ENCODE data around the gene TSHZ2. TPM values are rescaled to one million over a fixed set of nuclear protein-coding genes. Genes with fewer than 3 reads are reported as not detected.

TSHZ2 gene
- total RNA-seq, 5 donors from 2014 or later (not counting 1 experiment from before 2014, with no cell fraction given): 20.2 to 42.9 (median 25.8) TPM

DNA sequence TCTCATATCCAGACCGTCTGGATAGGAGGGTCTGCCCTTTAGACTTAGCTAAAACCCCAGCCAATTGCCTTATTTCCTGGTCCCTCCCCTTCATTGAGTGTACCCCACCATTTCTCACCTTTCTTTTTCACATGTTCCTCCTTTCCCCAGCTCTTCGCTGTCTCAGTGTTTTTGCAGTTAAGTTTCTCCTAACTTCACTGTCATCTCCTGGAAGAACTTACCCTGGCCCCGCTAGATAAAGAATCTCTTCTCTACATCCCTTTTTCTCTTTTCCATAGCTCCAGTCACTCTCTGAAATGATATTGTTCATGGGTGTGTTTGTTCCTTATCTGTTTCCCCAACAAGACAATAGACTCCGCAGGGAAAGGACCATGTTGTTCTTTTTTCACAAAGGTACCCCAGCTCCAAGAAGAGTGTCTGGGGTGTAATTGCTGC, 208.8 kb downstream of the TSHZ2 start:
- WGBS (ENCODE audit: insufficient coverage): 100% methylated on average over 2 of the region's 4 CpGs
- Histone ChIP-seq H3K9me3 (no peaks in the 10 kb centered on the region), H3K27me3 (replicated peaks in 1 of 2; ENCODE audit: control insufficient read depth in 2 of 2, extremely low read depth in 1 of 2, insufficient read depth in 2 of 2, low read length in 1 of 2) (peaks cover 0 to 3% of the 10 kb centered on the region in 2 experiments), H3K36me3 (ENCODE audit: control insufficient read depth in 2 of 2, extremely low read depth in 1 of 2, insufficient read depth in 1 of 2, low read length in 1 of 2) (no peaks in the 10 kb centered on the region), H3K4me3 (ENCODE audit: control insufficient read depth in 1 of 2, extremely low read depth in 1 of 2, low read length in 1 of 2) (no peak overlapping the region), H3K4me1 (ENCODE audit: control insufficient read depth in 1 of 2, extremely low read depth in 1 of 2, insufficient read depth in 2 of 2, low read length in 2 of 2) (no peaks in the 10 kb centered on the region), H3K27ac (ENCODE audit: low read length) (no peak overlapping the region)
- no peak overlapping the region for H3K27ac Mint-ChIP-seq
- peaks cover 0 to 5% (median 0%) of the 10 kb centered on the region in 3 donors for H3K4me1 Mint-ChIP-seq
- no peak for DNase-seq
- no peaks in the 10 kb centered on the region for H3K9me3 Mint-ChIP-seq
- ChIA-PET POLR2A (interaction anchor here in 1 of 2 donors (0.6 kb wide), 1 partner anchor 875 kb away, joined by 3 read pairs; no protein-coding TSS in a partner anchor), CTCF (no interaction called here)
- no peak overlapping the region for H3K4me3 Mint-ChIP-seq
- no peak for ATAC-seq (replicated peaks in 1 of 4)
- peaks cover 10% of the 10 kb centered on the region for H3K36me3 Mint-ChIP-seq
- H3K27me3 Mint-ChIP-seq: peaks cover 3 to 19% of the 10 kb centered on the region in 2 donors

- Histone ChIP-seq H3K27me3 (replicated peaks in 1 of 2; ENCODE audit: control insufficient read depth in 2 of 2, extremely low read depth in 1 of 2, insufficient read depth in 2 of 2, low read length in 1 of 2) (no peaks in the 10 kb centered on the region), H3K4me3 (ENCODE audit: control insufficient read depth in 1 of 2, extremely low read depth in 1 of 2, low read length in 1 of 2) (no peak overlapping the region), H3K4me1 (ENCODE audit: control insufficient read depth in 1 of 2, extremely low read depth in 1 of 2, insufficient read depth in 2 of 2, low read length in 2 of 2) (no peaks in the 10 kb centered on the region), H3K36me3 (ENCODE audit: control insufficient read depth in 2 of 2, extremely low read depth in 1 of 2, insufficient read depth in 1 of 2, low read length in 1 of 2) (no peaks in the 10 kb centered on the region), H3K9me3 (no peaks in the 10 kb centered on the region), H3K27ac (ENCODE audit: low read length) (no peak overlapping the region)
- POLR2A ChIA-PET: no interaction called here
- Mint-ChIP-seq H3K36me3 (peaks cover 11% of the 10 kb centered on the region), H3K9me3 (no peaks in the 10 kb centered on the region), H3K27me3 (peaks cover 4 to 16% of the 10 kb centered on the region in 2 donors), H3K4me3 (no peak overlapping the region), H3K4me1 (peaks cover 0 to 10% (median 0%) of the 10 kb centered on the region in 3 donors), H3K27ac (no peak overlapping the region)
- 69% methylated on average over 3 of the region's 3 CpGs for WGBS (ENCODE audit: insufficient coverage)
- no peak for DNase-seq
- CTCF ChIA-PET: interaction anchor here in 1 of 2 donors (0.6 kb wide), 1 partner anchor 44 kb away, joined by 3 read pairs; no protein-coding TSS in a partner anchor
- ATAC-seq (replicated peaks in 1 of 4): no peak
These were observed 209.8 kb downstream of the TSHZ2 start for GRCh38 chr20:53181866-53182376.

- no peaks in the 10 kb centered on the region for H3K36me3 ChIP-seq (ENCODE audit: control insufficient read depth in 2 of 2, extremely low read depth in 1 of 2, insufficient read depth in 1 of 2, low read length in 1 of 2)
- H3K27ac ChIP-seq (ENCODE audit: low read length): no peak overlapping the region
- CTCF ChIA-PET: no interaction called here
- no peak for ATAC-seq (replicated peaks in 1 of 4)
- H3K4me1 ChIP-seq (ENCODE audit: control insufficient read depth in 1 of 2, extremely low read depth in 1 of 2, insufficient read depth in 2 of 2, low read length in 2 of 2): no peaks in the 10 kb centered on the region
- Mint-ChIP-seq H3K4me1 (peaks cover 4 to 20% (median 9%) of the 10 kb centered on the region in 3 donors), H3K9me3 (no peaks in the 10 kb centered on the region), H3K4me3 (no peak overlapping the region), H3K36me3 (peaks cover 11% of the 10 kb centered on the region), H3K27ac (no peak overlapping the region), H3K27me3 (peaks cover 4 to 16% of the 10 kb centered on the region in 2 donors)
- H3K27me3 ChIP-seq (replicated peaks in 1 of 2; ENCODE audit: control insufficient read depth in 2 of 2, extremely low read depth in 1 of 2, insufficient read depth in 2 of 2, low read length in 1 of 2): no peaks in the 10 kb centered on the region
- POLR2A ChIA-PET: no interaction called here
- H3K4me3 ChIP-seq (ENCODE audit: control insufficient read depth in 1 of 2, extremely low read depth in 1 of 2, low read length in 1 of 2): no peak overlapping the region
- WGBS (ENCODE audit: insufficient coverage): 93% methylated on average over 2 of the region's 6 CpGs
- H3K9me3 ChIP-seq: no peaks in the 10 kb centered on the region
- DNase-seq: no peak
These were observed 211.0 kb downstream of the TSHZ2 start for GRCh38 chr20:53183181-53183580.

- DNase-seq: no peak
- Mint-ChIP-seq H3K27ac (no peak overlapping the region), H3K4me3 (no peak overlapping the region), H3K4me1 (peaks cover 4 to 24% (median 9%) of the 10 kb centered on the region in 3 donors), H3K9me3 (no peaks in the 10 kb centered on the region), H3K27me3 (peaks cover 4 to 9% of the 10 kb centered on the region in 2 donors), H3K36me3 (peaks cover 6% of the 10 kb centered on the region)
- ATAC-seq (replicated peaks in 1 of 4): no peak
- no CpG with 5 or more reads among the region's 6 CpGs for whole genome bisulfite sequencing (ENCODE audit: insufficient coverage)
- Histone ChIP-seq H3K9me3 (no peaks in the 10 kb centered on the region), H3K4me1 (ENCODE audit: control insufficient read depth in 1 of 2, extremely low read depth in 1 of 2, insufficient read depth in 2 of 2, low read length in 2 of 2) (no peaks in the 10 kb centered on the region), H3K36me3 (ENCODE audit: control insufficient read depth in 2 of 2, extremely low read depth in 1 of 2, insufficient read depth in 1 of 2, low read length in 1 of 2) (no peaks in the 10 kb centered on the region), H3K27ac (ENCODE audit: low read length) (no peak overlapping the region), H3K4me3 (ENCODE audit: control insufficient read depth in 1 of 2, extremely low read depth in 1 of 2, low read length in 1 of 2) (no peak overlapping the region), H3K27me3 (replicated peaks in 1 of 2; ENCODE audit: control insufficient read depth in 2 of 2, extremely low read depth in 1 of 2, insufficient read depth in 2 of 2, low read length in 1 of 2) (no peaks in the 10 kb centered on the region)
- POLR2A ChIA-PET: no interaction called here
- CTCF ChIA-PET: interaction anchor here in 1 of 2 donors (1.0 kb wide), 1 partner anchor 22 kb away, joined by 3 read pairs; no protein-coding TSS in a partner anchor
These were observed 214.5 kb downstream of the TSHZ2 start for GRCh38 chr20:53186635-53187034.

DNA sequence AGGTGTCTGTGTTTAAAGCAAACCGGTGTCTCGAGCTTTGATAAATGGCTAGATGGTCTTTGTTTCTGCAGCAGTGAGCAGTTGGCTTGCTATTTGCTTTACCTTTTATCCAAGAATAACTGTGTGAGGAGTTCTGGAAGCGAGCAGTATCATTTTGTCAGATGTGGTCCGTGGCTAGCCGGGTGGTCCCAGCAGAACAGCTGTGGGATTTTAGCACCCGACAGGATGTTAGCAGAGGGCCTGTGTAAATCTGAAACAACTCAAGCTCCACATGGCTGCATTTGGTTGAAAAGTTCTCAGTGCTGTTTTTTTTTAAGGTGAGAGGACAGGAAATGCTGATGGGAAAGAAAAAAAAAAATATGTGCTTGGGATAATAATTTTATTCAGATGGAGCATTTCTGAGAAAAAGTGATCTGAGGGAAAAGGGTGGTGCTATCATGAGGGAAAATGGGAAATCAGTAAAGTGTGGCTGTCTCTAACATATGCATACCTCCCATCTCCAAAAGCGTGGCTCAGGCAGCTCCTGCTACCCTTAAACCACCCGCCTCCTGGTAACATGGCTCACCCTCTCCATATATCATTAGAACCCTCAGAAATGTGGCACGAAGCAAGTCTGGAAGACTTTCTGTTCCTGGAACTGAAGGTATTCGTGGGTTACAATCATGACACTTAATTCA, 215.4 kb downstream of the TSHZ2 start:
- H3K27ac Mint-ChIP-seq: peak overlapping the region in 1 of 2 donors; percentile 20
- DNase-seq (no peak), ATAC-seq (replicated peaks in 1 of 4) (no peak)
- ChIA-PET CTCF (interaction anchor here in 1 of 2 donors (1.0 kb wide), 1 partner anchor 21 kb away, joined by 3 read pairs; no protein-coding TSS in a partner anchor), POLR2A (interaction anchor here in 1 of 2 donors (0.6 kb wide), 1 partner anchor 15 kb away, joined by 8 read pairs; no protein-coding TSS in a partner anchor)
- Histone ChIP-seq H3K27ac (ENCODE audit: low read length) (no peak overlapping the region), H3K36me3 (ENCODE audit: control insufficient read depth in 2 of 2, extremely low read depth in 1 of 2, insufficient read depth in 1 of 2, low read length in 1 of 2) (no peaks in the 10 kb centered on the region), H3K4me3 (ENCODE audit: control insufficient read depth in 1 of 2, extremely low read depth in 1 of 2, low read length in 1 of 2) (no peak overlapping the region), H3K4me1 (ENCODE audit: control insufficient read depth in 1 of 2, extremely low read depth in 1 of 2, insufficient read depth in 2 of 2, low read length in 2 of 2) (no peaks in the 10 kb centered on the region), H3K9me3 (no peaks in the 10 kb centered on the region), H3K27me3 (replicated peaks in 1 of 2; ENCODE audit: control insufficient read depth in 2 of 2, extremely low read depth in 1 of 2, insufficient read depth in 2 of 2, low read length in 1 of 2) (no peaks in the 10 kb centered on the region)
- H3K9me3 Mint-ChIP-seq: no peaks in the 10 kb centered on the region
- H3K27me3 Mint-ChIP-seq: peaks cover 4 to 9% of the 10 kb centered on the region in 2 donors
- H3K4me1 Mint-ChIP-seq: peaks cover 6 to 31% (median 9%) of the 10 kb centered on the region in 3 donors
- WGBS (ENCODE audit: insufficient coverage): 73% methylated on average over 9 of the region's 10 CpGs
- H3K36me3 Mint-ChIP-seq: peaks cover 6% of the 10 kb centered on the region
- H3K4me3 Mint-ChIP-seq: no peak overlapping the region

DNA sequence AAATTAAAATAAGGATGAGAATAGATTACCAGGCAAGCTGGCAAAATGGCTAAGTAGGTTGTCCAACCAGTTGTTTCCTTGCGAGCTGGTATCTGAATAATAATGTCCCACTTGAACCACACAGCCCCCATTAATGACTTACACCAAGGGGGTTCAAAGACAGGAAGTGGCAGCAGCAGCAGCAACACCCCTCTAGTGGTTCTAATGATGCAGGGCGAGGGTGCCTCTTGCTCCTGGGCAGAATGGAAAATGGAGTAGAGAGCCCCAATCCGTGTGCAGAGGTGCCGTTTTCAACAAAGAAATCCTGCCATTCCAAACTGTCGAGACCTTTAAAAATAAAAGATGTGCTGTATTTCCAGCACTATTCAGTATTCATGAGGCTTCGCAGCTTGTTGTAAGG, 218.1 kb downstream of the TSHZ2 start:
- POLR2A ChIA-PET: no interaction called here
- Histone ChIP-seq H3K9me3 (no peaks in the 10 kb centered on the region), H3K4me3 (ENCODE audit: control insufficient read depth in 1 of 2, extremely low read depth in 1 of 2, low read length in 1 of 2) (no peak overlapping the region), H3K4me1 (ENCODE audit: control insufficient read depth in 1 of 2, extremely low read depth in 1 of 2, insufficient read depth in 2 of 2, low read length in 2 of 2) (no peaks in the 10 kb centered on the region), H3K36me3 (ENCODE audit: control insufficient read depth in 2 of 2, extremely low read depth in 1 of 2, insufficient read depth in 1 of 2, low read length in 1 of 2) (no peaks in the 10 kb centered on the region), H3K27me3 (replicated peaks in 1 of 2; ENCODE audit: control insufficient read depth in 2 of 2, extremely low read depth in 1 of 2, insufficient read depth in 2 of 2, low read length in 1 of 2) (no peaks in the 10 kb centered on the region), H3K27ac (ENCODE audit: low read length) (no peak overlapping the region)
- ATAC-seq (replicated peaks in 1 of 4) (no peak), DNase-seq (no peak)
- CTCF ChIA-PET: interaction anchor here in 1 of 2 donors (1.0 kb wide), 1 partner anchor 12 kb away, joined by 3 read pairs; no protein-coding TSS in a partner anchor
- Mint-ChIP-seq H3K27ac (no peak overlapping the region), H3K36me3 (peaks cover 3% of the 10 kb centered on the region), H3K4me1 (peaks cover 8 to 43% (median 15%) of the 10 kb centered on the region in 3 donors), H3K27me3 (peaks cover 4 to 5% of the 10 kb centered on the region in 2 donors), H3K4me3 (no peak overlapping the region), H3K9me3 (no peaks in the 10 kb centered on the region)
- WGBS (ENCODE audit: insufficient coverage): 100% methylated on average over 1 of the region's 6 CpGs

Measured in T-cell (primary cell).